Measurements from ENCODE around the gene KCNQ1. TPM values are rescaled to one million over a fixed set of nuclear protein-coding genes. Genes with fewer than 3 reads are reported as not detected.

KCNQ1 gene
- total and polyA plus RNA-seq, 9 of the 15 experiments (the other 6 are each of a cell fraction or from before 2014, with no cell fraction given), result 0.44 TPM; not detected in 8

GRCh38 chr11:2888266-2888968 lies 443.6 kb downstream of the KCNQ1 start (continued):
- TF ChIP-seq MGA (IDR thresholded peaks at IDR 0.05), result no peak
- no peak for TF ChIP-seq ZNF277 (CRISPR knock-in tag; IDR thresholded peaks at IDR 0.05; ENCODE audit: borderline replicate concordance)
- TF ChIP-seq RBM17 (IDR thresholded peaks at IDR 0.05; ENCODE audit: borderline replicate concordance, low read depth, low read length), result no peak
- TF ChIP-seq CREM (IDR thresholded peaks at IDR 0.05; ENCODE audit: low read depth), result no peak
- no peak for TF ChIP-seq WHSC1 (IDR thresholded peaks at IDR 0.05; ENCODE audit: low read length)
- TF ChIP-seq JUND (IDR thresholded peaks at IDR 0.05; ENCODE audit: borderline replicate concordance, low read depth, low read length), result peak; percentile 53; the same call in 1 of the 2 replicates
- TF ChIP-seq JUND (tag; IDR thresholded peaks at IDR 0.05; ENCODE audit: borderline replicate concordance, low read depth, low read length), result no peak; the same call in 2 of the 3 replicates
- no peak for TF ChIP-seq ZNF280A (IDR thresholded peaks at IDR 0.05; ENCODE audit: low read depth, partially characterized antibody)
- peak; percentile 47; the same call in 1 of the 2 replicates for TF ChIP-seq SP1 (CRISPR knock-in tag; IDR thresholded peaks at IDR 0.05)
- TF ChIP-seq ARID2 (IDR thresholded peaks at IDR 0.05), result peak; percentile 94
- TF ChIP-seq ZBTB17 (CRISPR knock-in tag; IDR thresholded peaks at IDR 0.05), result no peak
- peak; percentile 71 for TF ChIP-seq TFAP4 (CRISPR knock-in tag; IDR thresholded peaks at IDR 0.05; ENCODE audit: borderline replicate concordance)
